Colon (tissue), 2 donors: ENCODE data around the gene SOST.

Experiments
- FAIRE-seq: peaks from 2 replicates; lab custom pipeline; 2012; peaks lifted over from hg19 to GRCh38; lab: Jason Lieb, UNC
- donor health status: control.
- donor health status: control.

SOST gene

GRCh38 chr17:43741636-43742035 is 17.0 kb downstream of the SOST start:
- no peak for FAIRE-seq

DNA sequence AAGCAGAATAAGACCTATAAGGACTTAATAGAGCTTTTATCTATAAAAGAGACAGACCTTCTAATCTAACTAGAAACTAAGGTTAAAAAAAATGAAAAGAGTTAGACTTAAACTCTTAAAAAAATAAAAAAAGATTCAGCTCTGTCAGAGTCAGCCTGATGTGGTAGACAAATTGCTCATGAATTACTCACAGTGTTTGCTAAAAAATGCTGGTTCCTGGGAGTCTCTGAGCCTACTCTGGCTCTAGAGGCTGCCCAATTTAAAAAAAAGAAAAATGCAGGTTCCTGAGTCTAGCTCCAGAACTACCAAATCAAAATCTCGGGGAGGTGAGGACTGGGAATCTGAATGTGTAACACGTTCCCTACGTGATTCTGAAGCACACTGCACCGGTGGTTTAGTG is 18.1 kb downstream of the SOST start:
- no peak for FAIRE-seq

DNA sequence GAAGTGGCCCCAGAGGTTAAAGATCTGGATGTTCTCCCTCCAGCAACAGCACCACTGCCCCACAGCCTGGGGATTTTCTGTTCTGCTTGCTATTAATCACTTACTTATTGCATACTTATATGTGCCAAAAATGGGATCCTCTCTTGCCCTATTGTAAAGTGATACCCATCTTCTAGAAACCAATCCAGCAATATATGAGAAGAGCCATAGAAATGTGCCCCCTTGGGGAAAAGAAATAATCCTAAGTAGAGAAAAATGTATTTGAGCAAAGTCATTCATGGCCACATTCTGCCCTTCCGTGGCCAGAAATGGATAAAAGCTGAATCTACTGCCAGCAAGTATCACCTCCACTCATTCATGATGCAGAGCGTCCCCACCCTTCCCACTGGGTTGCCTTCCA is 20.9 kb downstream of the SOST start:
- FAIRE-seq = no peak

- FAIRE-seq = no peak
These were observed 22.2 kb downstream of the SOST start for GRCh38 chr17:43736389-43736788.

DNA sequence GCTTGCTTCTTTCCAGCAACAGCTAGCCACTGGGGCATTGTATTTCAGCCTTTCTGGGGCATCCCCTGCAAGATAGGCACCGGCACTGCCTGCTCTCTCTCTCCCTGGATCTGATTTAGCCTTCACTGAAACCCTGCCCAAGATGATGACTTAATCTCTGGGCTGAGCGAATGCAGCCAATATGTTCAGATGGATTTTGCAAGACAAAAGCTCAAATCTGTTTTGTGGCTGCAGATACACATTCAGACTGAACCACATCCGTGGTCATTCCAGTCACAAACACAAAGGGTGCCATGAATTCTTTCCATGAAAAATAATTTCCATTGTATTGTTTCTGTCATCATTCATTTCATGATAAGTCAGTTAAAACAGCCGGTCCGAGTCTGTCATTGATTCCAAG is 24.2 kb downstream of the SOST start:
- no peak for FAIRE-seq

DNA sequence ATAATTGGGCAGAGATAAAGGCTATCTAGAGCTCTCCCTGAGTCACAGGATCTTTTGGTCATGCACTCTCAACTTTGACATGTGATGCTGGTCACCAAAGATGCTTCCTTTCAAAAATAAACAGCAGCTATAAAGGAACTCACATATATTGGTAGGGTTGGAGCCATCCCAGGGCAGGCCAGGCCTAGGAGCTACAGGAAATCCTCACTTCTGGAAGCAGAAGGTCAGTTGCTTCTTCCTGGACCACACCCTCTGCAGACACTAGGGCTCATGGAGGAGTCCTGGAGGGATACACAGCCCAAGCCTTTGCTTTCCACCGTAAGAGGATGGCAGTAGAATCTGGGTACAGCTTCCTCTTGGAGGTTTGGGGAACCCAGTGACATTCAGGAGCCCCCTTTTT is 24.6 kb downstream of the SOST start:
- FAIRE-seq = no peak

- no peak for FAIRE-seq
These were observed 25.6 kb downstream of the SOST start for GRCh38 chr17:43732958-43733357.

GRCh38 chr17:43728081-43728480 is 30.5 kb downstream of the SOST start:
- no peak for FAIRE-seq

- no peak for FAIRE-seq
These were observed 34.8 kb downstream of the SOST start for GRCh38 chr17:43723697-43724359.

- FAIRE-seq = no peak
These were observed 35.5 kb downstream of the SOST start for GRCh38 chr17:43722870-43723665.

GRCh38 chr17:43722269-43722619 is 36.3 kb downstream of the SOST start:
- FAIRE-seq = no peak

- FAIRE-seq = no peak
These were observed 36.9 kb downstream of the SOST start for GRCh38 chr17:43721537-43722268.

- no peak for FAIRE-seq
These were observed 38.1 kb downstream of the SOST start for GRCh38 chr17:43720311-43721060.

- no peak for FAIRE-seq
These were observed 39.0 kb downstream of the SOST start for GRCh38 chr17:43719578-43719977.

DNA sequence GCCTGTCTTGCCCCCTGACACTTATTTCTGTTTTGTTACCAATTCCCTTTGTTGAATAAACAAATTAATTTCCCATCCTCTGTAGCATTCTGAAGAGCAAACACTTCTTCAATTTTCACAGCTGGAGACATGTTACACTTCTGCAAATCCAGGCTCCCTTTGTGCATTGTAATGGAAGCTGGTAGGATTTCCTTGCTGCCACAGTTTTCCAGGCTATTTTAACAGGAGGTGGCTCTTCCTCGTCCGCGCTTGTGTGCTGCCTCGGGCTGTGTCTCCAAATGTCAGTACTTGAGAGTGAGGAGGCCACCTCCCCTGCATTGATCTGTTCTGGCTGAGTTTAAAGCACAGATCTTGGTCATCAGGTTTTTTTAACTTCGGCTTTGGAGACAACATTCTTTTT is 40.0 kb downstream of the SOST start:
- no peak for FAIRE-seq

DNA sequence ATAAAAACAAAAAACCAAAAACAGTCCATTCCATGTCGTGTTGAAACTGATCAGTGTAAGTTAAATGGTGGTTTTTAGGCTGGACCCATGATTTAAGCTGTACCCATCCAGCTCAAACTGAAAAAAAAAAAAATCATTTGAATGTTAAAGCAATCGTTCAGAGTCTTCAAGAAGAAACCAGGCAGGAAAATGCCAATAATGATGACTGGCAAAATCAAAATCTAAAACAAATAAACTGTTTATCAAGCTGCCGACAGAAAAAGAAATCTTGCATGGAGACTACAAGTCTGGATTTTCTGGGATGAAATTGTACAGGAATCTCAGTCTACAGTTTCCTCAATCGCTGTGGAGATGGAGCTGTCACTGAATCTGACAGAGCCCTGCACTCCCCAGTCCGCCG is 40.7 kb downstream of the SOST start:
- no peak for FAIRE-seq

GRCh38 chr17:43714465-43715149 is 44.0 kb downstream of the SOST start:
- no peak for FAIRE-seq

DNA sequence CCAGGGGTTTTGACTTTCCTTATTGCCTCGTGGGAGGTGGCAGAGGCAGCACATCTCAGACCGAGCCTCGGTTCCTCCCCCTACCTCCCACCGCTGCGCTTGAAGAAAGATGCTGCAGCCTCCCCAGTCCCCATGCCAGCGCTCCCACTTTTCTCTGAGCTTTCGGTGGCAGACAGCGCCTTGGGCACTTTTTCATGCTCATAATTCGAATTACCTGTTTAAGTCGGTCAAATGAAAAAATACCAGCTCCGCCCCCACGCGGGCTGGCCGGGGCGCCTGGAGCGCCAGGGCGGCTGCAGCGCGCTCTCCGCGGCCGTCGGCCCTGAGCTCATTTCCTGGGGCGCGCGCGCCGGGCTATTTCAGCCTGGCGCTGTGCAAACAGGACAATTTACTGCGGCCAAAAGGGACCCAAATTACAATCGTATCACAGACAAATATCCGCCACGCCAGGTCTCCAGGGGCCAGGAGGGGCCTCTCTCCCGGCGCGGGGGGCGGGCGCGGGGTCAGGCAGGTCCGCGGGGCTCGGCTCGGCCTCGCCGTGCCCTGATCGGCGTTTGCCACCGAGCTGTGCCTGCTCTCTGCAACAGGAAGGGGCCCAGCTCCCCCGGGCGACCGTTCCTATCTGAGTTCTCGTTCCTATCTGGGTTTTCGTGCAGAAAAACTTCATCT is 45.0 kb downstream of the SOST start:
- FAIRE-seq = no peak

- no peak for FAIRE-seq
These were observed 46.2 kb downstream of the SOST start for GRCh38 chr17:43712397-43712796.

- FAIRE-seq = no peak
These were observed 48.5 kb downstream of the SOST start for GRCh38 chr17:43710101-43710500.

- no peak for FAIRE-seq
These were observed 49.4 kb downstream of the SOST start for GRCh38 chr17:43709210-43709609.
